Measurements from ENCODE around the gene PPP2R3B. TPM values are rescaled to one million over a fixed set of nuclear protein-coding genes. Genes with fewer than 3 reads are reported as not detected.
"Not testable (repeated sequence)": the region's sequence is repeated elsewhere in the genome, so short reads cannot be mapped to it uniquely, and the experiment has no call there.

PPP2R3B gene
- total RNA-seq, 6 experiments from 2014 or later, result 4.2 to 6.3 (median 5.3) TPM

DNA sequence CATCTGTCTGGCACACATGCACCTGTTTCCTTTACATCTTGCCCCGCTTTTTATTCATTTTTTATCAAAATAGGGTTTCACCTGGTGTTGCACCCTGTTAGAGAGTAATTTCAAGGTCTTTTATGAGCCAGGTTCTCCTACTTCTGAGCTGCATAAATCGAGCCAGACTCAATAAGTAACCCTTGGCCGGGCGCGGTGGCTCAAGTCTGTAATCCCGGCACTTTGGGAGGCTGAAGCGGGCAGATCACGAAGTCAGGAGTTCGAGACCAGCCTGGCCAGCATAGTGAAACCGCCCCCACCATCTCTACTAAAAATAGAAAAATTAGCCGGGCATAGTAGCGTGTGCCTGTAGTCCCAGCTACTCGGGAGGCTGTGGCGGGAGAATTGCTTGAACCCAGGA is 1.0 kb upstream of the PPP2R3B start:
- WGBS (ENCODE audit: insufficient coverage, low coverage, low lambda C conversion rate, missing lambda C conversion rate), result 59% methylated on average over 9 of the region's 14 CpGs
- H3K36me3 ChIP-seq, result no peaks in the 10 kb centered on the region
- peak overlapping the region; percentile 85 to 95 (median 95) for H3K4me3 ChIP-seq
- H3K27me3 ChIP-seq, result no peaks in the 10 kb centered on the region
- intact Hi-C loops (cut with DNase I), result no loop called here
- peaks cover 0 to 5% (median 0%) of the 10 kb centered on the region in 4 donors for H3K4me1 ChIP-seq
- H3K9me3 ChIP-seq, result no peaks in the 10 kb centered on the region
- TF ChIP-seq POLR2A (IDR thresholded peaks at IDR 0.05), result no peak
- TF ChIP-seq, protein P1, sequence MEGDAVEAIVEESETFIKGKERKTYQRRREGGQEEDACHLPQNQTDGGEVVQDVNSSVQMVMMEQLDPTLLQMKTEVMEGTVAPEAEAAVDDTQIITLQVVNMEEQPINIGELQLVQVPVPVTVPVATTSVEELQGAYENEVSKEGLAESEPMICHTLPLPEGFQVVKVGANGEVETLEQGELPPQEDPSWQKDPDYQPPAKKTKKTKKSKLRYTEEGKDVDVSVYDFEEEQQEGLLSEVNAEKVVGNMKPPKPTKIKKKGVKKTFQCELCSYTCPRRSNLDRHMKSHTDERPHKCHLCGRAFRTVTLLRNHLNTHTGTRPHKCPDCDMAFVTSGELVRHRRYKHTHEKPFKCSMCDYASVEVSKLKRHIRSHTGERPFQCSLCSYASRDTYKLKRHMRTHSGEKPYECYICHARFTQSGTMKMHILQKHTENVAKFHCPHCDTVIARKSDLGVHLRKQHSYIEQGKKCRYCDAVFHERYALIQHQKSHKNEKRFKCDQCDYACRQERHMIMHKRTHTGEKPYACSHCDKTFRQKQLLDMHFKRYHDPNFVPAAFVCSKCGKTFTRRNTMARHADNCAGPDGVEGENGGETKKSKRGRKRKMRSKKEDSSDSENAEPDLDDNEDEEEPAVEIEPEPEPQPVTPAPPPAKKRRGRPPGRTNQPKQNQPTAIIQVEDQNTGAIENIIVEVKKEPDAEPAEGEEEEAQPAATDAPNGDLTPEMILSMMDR (IDR thresholded peaks at IDR 0.05), result no peak
- peak overlapping the region; percentile 22 to 100 (median 99) for H3K27ac ChIP-seq
- DNase-seq (no peak), ATAC-seq (no peak)

DNA sequence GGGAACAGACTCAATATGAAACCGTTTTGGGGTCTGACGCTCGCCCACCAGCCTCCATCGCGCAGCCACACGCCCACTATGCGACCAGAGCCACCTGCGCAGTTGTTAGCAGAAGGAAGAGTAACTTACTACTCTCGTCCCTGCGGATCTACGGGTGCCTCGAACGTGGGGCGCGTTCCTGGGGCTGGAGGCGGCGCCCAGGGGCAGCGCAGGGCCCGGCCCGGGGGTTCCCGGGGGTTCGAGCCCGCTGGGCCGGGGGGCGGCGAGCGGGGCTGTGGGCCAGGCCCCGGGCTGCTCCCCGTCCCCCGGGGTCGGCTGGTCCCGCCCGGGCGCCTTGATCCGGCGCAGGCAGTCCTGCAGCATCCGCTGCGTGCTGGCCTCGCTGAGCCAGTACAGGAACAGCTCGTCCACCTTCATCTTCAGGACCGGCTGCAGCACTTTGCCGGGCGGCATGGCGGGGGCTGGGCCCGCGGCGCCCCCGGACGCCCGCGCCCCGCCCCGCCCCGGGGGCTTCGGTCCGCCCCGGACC is 404 bp downstream of the PPP2R3B start:
- no peaks in the 10 kb centered on the region for H3K9me3 ChIP-seq
- peaks cover 0 to 5% (median 0%) of the 10 kb centered on the region in 4 donors for H3K4me1 ChIP-seq
- intact Hi-C loops (cut with DNase I), result no loop called here
- peak overlapping the region; percentile 85 to 95 (median 95) for H3K4me3 ChIP-seq
- no peaks in the 10 kb centered on the region for H3K36me3 ChIP-seq
- no peak for ATAC-seq
- no peaks in the 10 kb centered on the region for H3K27me3 ChIP-seq
- 0% methylated on average over 6 of the region's 57 CpGs for WGBS (ENCODE audit: insufficient coverage, low coverage, low lambda C conversion rate, missing lambda C conversion rate)
- TF ChIP-seq, protein P1 (IDR thresholded peaks at IDR 0.05), result no peak
- no peak for TF ChIP-seq POLR2A (IDR thresholded peaks at IDR 0.05)
- peak overlapping the region in 2 of 3 donors; percentile 99 to 100 for H3K27ac ChIP-seq
- DNase-seq, result no peak

DNA sequence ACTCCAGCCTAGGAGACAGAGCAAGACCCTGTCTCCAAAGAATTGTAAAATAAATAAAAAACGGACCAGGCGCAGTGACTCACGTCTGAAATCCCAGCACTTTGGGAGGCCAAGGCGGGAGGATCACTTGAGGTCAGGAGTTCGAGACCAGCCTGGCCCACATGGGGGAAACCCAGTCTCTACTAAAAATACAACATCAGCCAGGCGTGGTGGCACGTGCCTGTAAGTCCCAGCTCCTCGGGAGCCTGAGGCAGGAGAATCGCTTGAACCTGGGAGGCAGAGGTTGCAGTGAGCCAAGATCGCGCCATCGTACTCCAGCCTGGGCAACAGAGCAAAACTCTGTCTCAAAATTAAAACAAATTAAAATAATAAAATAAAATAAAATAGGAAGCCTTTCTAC is 971 bp downstream of the PPP2R3B start:
- ATAC-seq; H3K9me3 ChIP-seq; H3K27me3 ChIP-seq; intact Hi-C loops (cut with DNase I); DNase-seq; H3K27ac ChIP-seq; H3K4me1 ChIP-seq; H3K36me3 ChIP-seq: not testable (repeated sequence)
- H3K4me3 ChIP-seq, result peak overlapping the region; percentile 85 to 95 (median 95)
- 68% methylated on average over 7 of the region's 12 CpGs for WGBS (ENCODE audit: insufficient coverage, low coverage, low lambda C conversion rate, missing lambda C conversion rate)

DNA sequence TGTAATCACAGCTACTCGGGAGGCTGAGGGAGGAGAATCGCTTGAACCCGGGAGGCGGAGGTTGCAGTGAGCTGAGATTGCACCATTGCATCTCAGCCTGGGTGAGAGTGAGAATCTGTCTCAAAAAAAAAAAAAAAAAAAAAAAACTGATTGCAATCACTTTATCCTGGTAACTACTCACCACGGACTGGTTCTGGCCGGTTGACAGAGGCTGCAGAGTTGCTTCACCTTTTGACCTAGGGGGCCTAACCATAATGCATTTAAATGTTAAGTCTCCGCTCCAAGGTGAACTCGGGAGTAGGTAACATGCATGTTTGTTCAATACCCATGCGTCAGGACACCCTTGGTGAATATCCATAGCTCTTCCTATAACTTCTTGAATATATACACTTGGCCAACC is 1.8 kb downstream of the PPP2R3B start:
- Histone ChIP-seq H3K27ac (no peak overlapping the region), H3K4me3 (no peak overlapping the region), H3K27me3 (no peaks in the 10 kb centered on the region), H3K36me3 (no peaks in the 10 kb centered on the region), H3K9me3 (no peaks in the 10 kb centered on the region), H3K4me1 (peaks cover 0 to 5% (median 0%) of the 10 kb centered on the region in 4 donors)
- 96% methylated on average over 8 of the region's 9 CpGs for WGBS (ENCODE audit: insufficient coverage, low coverage, low lambda C conversion rate, missing lambda C conversion rate)
- DNase-seq (no peak), ATAC-seq (no peak)
- intact Hi-C loops (cut with DNase I), result no loop called here
- TF ChIP-seq POLR2A (IDR thresholded peaks at IDR 0.05), result no peak
- TF ChIP-seq, protein P1 (IDR thresholded peaks at IDR 0.05), result no peak

DNA sequence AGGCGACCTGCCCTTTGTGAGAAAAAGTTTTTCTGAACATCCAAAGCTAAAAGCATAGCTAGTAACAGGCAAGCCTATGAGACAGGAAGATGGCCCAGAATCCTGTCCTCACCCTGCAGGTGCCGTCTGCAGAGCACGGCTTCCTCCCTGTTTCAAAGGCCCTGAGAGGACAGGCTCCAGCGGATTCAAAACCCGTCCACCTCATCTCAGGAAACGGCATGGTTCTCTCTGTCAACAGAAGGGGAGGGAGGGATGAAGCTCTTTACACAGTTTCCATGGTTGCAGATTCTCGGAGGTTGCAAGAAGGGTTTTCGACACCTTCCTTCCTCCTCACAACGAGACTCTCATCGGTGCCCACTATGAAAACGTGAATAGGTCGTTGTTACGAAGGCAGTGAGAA is 8.3 kb downstream of the PPP2R3B start:
- Histone ChIP-seq H3K27me3 (no peaks in the 10 kb centered on the region), H3K4me3 (no peak overlapping the region), H3K36me3 (no peaks in the 10 kb centered on the region), H3K9me3 (no peaks in the 10 kb centered on the region), H3K4me1 (no peaks in the 10 kb centered on the region), H3K27ac (no peak overlapping the region)
- intact Hi-C loops (cut with DNase I), result no loop called here
- ATAC-seq, result no peak
- DNase-seq, result no peak
- TF ChIP-seq, protein P1 (IDR thresholded peaks at IDR 0.05), result no peak
- TF ChIP-seq POLR2A (IDR thresholded peaks at IDR 0.05), result no peak
- 75% methylated on average over 8 of the region's 13 CpGs for WGBS (ENCODE audit: insufficient coverage, low coverage, low lambda C conversion rate, missing lambda C conversion rate)

DNA sequence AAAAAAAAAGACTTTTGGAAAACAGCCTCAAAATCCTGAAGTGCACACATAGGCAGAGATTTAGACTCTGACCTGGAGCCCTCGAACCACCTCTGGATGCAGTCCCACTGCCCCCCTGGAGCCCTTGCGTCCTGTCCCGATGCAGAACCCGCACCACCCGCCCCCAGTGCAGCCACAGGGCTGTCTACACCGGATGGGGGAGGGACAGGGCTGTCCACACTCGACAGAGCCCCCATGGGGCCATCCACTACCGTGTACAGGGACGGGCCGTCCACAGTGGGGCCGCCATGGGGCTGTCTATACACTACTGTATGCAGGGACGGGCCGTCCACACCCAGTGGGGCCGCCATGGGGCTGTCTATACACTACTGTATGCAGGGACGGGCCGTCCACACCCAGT is 10.5 kb downstream of the PPP2R3B start:
- DNase-seq; intact Hi-C loops (cut with DNase I); H3K9me3 ChIP-seq; H3K4me3 ChIP-seq; H3K27me3 ChIP-seq; H3K27ac ChIP-seq; ATAC-seq; H3K4me1 ChIP-seq; H3K36me3 ChIP-seq: not testable (repeated sequence)
- 65% methylated on average over 2 of the region's 16 CpGs for WGBS (ENCODE audit: insufficient coverage, low coverage, low lambda C conversion rate, missing lambda C conversion rate)

All from right lobe of liver (tissue), 6 donors.